Left kidney (tissue), 8 donors: Measurements from ENCODE around the gene NEU4. TPM values are rescaled to one million over a fixed set of nuclear protein-coding genes. Genes with fewer than 3 reads are reported as not detected.
"Not testable (repeated sequence)": the region's sequence is repeated elsewhere in the genome, so short reads cannot be mapped to it uniquely, and the experiment has no call there.

Source experiments
- DNase-seq: peaks from one replicate; pipeline ENCODE4 v3.0.0-alpha.2; 2013
- long read RNA-seq, 8 donors: transcript quantifications; one replicate each; lab custom pipeline, GENCODE V29; 2026
- polyA plus RNA-seq: library from polyadenylated mRNA; unstranded; fragments of 120-200 nt; gene quantifications from one replicate; pipeline ENCODE4 v1.2.1, GENCODE V29; 2013; ENCODE audit not compliant: insufficient read length

The NEU4 gene
- polyA plus RNA-seq: 1.2 TPM
- long read RNA-seq, donor 1, partial matches to known transcripts: 0 of 1 reads
- long read RNA-seq, donor 1, other reads (novel, unspliced or antisense): 0 of 1 reads
- long read RNA-seq, donor 2, partial matches to known transcripts: 0 of 1 reads
- long read RNA-seq, donor 2, other reads (novel, unspliced or antisense): 0 of 1 reads
- long read RNA-seq, donor 3, partial matches to known transcripts: 0 of 1 reads
- long read RNA-seq, donor 3, other reads (novel, unspliced or antisense): 0 of 1 reads
- long read RNA-seq, donor 4: 0 reads
- long read RNA-seq, donor 5: 0 reads
- long read RNA-seq, donor 6: 0 reads
- long read RNA-seq, donor 7, partial matches to known transcripts: 0 of 1 reads
- long read RNA-seq, donor 7, other reads (novel, unspliced or antisense): 0 of 1 reads
- long read RNA-seq, donor 8: 0 reads

GRCh38 chr2:241808721-241809382 is at the start of gene NEU4:
Gene NEU4 (plus strand): TSS chr2:241809193. CDS start chr2:241814485, 5,292 bp downstream.
- DNase-seq: no peak

GRCh38 chr2:241759893-241760292 is 49.1 kb upstream of the NEU4 start:
- DNase-seq: not testable (repeated sequence)

- DNase-seq: no peak
Observed at GRCh38 chr2:241760301-241760771, 48.7 kb upstream of the NEU4 start.

GRCh38 chr2:241762321-241762932 is 46.6 kb upstream of the NEU4 start:
- DNase-seq: no peak

GRCh38 chr2:241762933-241763369 is 46.0 kb upstream of the NEU4 start:
- no peak for DNase-seq

- DNase-seq: no peak
Observed at GRCh38 chr2:241763551-241764274, 45.3 kb upstream of the NEU4 start.

GRCh38 chr2:241764275-241765241 is 44.4 kb upstream of the NEU4 start:
- peak; percentile 43 for DNase-seq

- no peak for DNase-seq
Observed at GRCh38 chr2:241767464-241768250, 41.3 kb upstream of the NEU4 start.

GRCh38 chr2:241768251-241768711 is 40.7 kb upstream of the NEU4 start:
- no peak for DNase-seq

- DNase-seq: no peak
Observed at GRCh38 chr2:241768850-241769249, 40.1 kb upstream of the NEU4 start.

- no peak for DNase-seq
Observed at GRCh38 chr2:241769819-241770184, 39.2 kb upstream of the NEU4 start.

GRCh38 chr2:241770185-241770935 is 38.6 kb upstream of the NEU4 start:
- no peak for DNase-seq

- DNase-seq: no peak
Observed at GRCh38 chr2:241770936-241771285, 38.1 kb upstream of the NEU4 start.

GRCh38 chr2:241771286-241772062 is 37.5 kb upstream of the NEU4 start:
- DNase-seq: no peak

- DNase-seq: no peak
Observed at GRCh38 chr2:241772063-241772499, 36.9 kb upstream of the NEU4 start.

GRCh38 chr2:241773511-241774418 is 35.2 kb upstream of the NEU4 start:
- no peak for DNase-seq
